Natural killer cell (primary cell): ENCODE results near the gene LHPP. TPM values are rescaled to one million over a fixed set of nuclear protein-coding genes. Genes with fewer than 3 reads are reported as not detected.

Experiments used
- ATAC-seq, 3 donors: fragments of 150-1000 bp in 2 of 3; fragments of 200-7000 bp in 1 of 3; cut with Tn5 transposase; 1 replicate in 1 of 3; 2 replicates in 2 of 3; pipeline ENCODE4 v1.10.0; 2021; ENCODE audit warnings: mild to moderate bottlenecking in 2 of 3, moderate library complexity in 2 of 3
- DNase-seq, 2 donors: peaks; one replicate each; pipeline versions ENCODE4 v3.0.0 to v3.0.0-alpha.2; 2013 to 2021; ENCODE audit warnings: mixed read lengths in 1 of 2
- H3K27ac ChIP-seq: one replicate; pipeline ENCODE4 v1.5.1; 2013; ENCODE audit warnings: mild to moderate bottlenecking, low read length
- H3K27me3 ChIP-seq: one replicate; pipeline ENCODE4 v1.6.1; 2013; ENCODE audit warnings: low read length; ENCODE audit not compliant: control insufficient read depth, insufficient read depth
- H3K36me3 ChIP-seq: one replicate; pipeline ENCODE4 v1.6.1; 2013; ENCODE audit warnings: low read length; ENCODE audit not compliant: control insufficient read depth, insufficient read depth
- H3K4me1 ChIP-seq: one replicate; pipeline ENCODE4 v1.6.1; 2013; ENCODE audit warnings: low read length; ENCODE audit not compliant: control insufficient read depth, insufficient read depth
- H3K4me3 ChIP-seq: one replicate; pipeline ENCODE4 v1.5.1; 2013; ENCODE audit warnings: low read length
- H3K9me3 ChIP-seq: one replicate; pipeline ENCODE4 v1.6.1; 2013; ENCODE audit warnings: low read length; ENCODE audit not compliant: control insufficient read depth, insufficient read depth
- H3K27ac Mint-ChIP-seq, 2 donors: one replicate each; pipeline ENCODE4 v1.8.0; 2022; ENCODE audit warnings: mild to moderate bottlenecking in 2 of 2, mixed read lengths in 2 of 2, moderate library complexity in 1 of 2
- H3K27me3 Mint-ChIP-seq, 2 donors: one replicate each; pipeline ENCODE4 v1.8.0; 2022; ENCODE audit warnings: low read depth in 2 of 2, mixed read lengths in 2 of 2
- H3K36me3 Mint-ChIP-seq: one replicate; pipeline ENCODE4 v1.8.0; 2022; ENCODE audit warnings: mixed read lengths
- H3K4me1 Mint-ChIP-seq, 2 donors: one replicate each; pipeline ENCODE4 v1.8.0; 2022; ENCODE audit warnings: mixed read lengths in 2 of 2
- H3K4me3 Mint-ChIP-seq: one replicate; pipeline ENCODE4 v1.8.0; 2022; ENCODE audit warnings: mild to moderate bottlenecking, moderate library complexity, mixed read lengths
- H3K9me3 Mint-ChIP-seq, 2 donors: one replicate each; pipeline ENCODE4 v1.8.0; 2022; ENCODE audit warnings: mixed read lengths in 2 of 2
- WGBS: methylation state at CpG from one replicate; pipeline ENCODE4 v1.1.7; 2013; ENCODE audit warnings: missing lambda C conversion rate; ENCODE audit not compliant: insufficient coverage; 5-methylcytosine and 5-hydroxymethylcytosine counted together
- intact Hi-C: fragments of 100-400 bp; cut with micrococcal nuclease; formaldehyde crosslinking; loops from one replicate; pipeline ENCODE4 v1.14.2; 2022
- total RNA-seq, 4 donors: library from RNA; stranded (reverse); fragments of 120-200 nt in 1 of 4; gene quantifications; one replicate each; pipeline versions ENCODE4 v1.2.3 to v1.2.4, GENCODE V29; 2013 to 2022
- TF ChIP-seq, protein P1 (sequence below): fragments of 200-600 bp; IDR thresholded peaks from one replicate; pipeline ENCODE4 v1.8.0; 2022; ENCODE audit warnings: antibody characterized with exemption

Gene LHPP
- total RNA-seq, 3 donors from 2014 or later (not counting 1 experiment from before 2014, with no cell fraction given): 12.3 to 19.3 (median 14.8) TPM

- no peak overlapping the region for H3K4me3 Mint-ChIP-seq
- ATAC-seq: no peak
- no peaks in the 10 kb centered on the region for H3K9me3 Mint-ChIP-seq
- intact Hi-C loops: no loop called here
- no peaks in the 10 kb centered on the region for H3K36me3 Mint-ChIP-seq
- Histone ChIP-seq H3K4me1 (peaks cover 31% of the 10 kb centered on the region), H3K4me3 (no peak overlapping the region), H3K27me3 (no peaks in the 10 kb centered on the region), H3K36me3 (no peaks in the 10 kb centered on the region), H3K9me3 (no peaks in the 10 kb centered on the region), H3K27ac (no peak overlapping the region)
- no peak overlapping the region for H3K27ac Mint-ChIP-seq
- WGBS: 84% methylated on average over 13 of the region's 13 CpGs
- TF ChIP-seq, protein P1, sequence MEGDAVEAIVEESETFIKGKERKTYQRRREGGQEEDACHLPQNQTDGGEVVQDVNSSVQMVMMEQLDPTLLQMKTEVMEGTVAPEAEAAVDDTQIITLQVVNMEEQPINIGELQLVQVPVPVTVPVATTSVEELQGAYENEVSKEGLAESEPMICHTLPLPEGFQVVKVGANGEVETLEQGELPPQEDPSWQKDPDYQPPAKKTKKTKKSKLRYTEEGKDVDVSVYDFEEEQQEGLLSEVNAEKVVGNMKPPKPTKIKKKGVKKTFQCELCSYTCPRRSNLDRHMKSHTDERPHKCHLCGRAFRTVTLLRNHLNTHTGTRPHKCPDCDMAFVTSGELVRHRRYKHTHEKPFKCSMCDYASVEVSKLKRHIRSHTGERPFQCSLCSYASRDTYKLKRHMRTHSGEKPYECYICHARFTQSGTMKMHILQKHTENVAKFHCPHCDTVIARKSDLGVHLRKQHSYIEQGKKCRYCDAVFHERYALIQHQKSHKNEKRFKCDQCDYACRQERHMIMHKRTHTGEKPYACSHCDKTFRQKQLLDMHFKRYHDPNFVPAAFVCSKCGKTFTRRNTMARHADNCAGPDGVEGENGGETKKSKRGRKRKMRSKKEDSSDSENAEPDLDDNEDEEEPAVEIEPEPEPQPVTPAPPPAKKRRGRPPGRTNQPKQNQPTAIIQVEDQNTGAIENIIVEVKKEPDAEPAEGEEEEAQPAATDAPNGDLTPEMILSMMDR: no peak
- no peaks in the 10 kb centered on the region for H3K27me3 Mint-ChIP-seq
- DNase-seq: no peak
- H3K4me1 Mint-ChIP-seq: peaks cover 0 to 10% of the 10 kb centered on the region in 2 donors
These were observed 81.5 kb downstream of the LHPP start for GRCh38 chr10:124543146-124543545.

DNA sequence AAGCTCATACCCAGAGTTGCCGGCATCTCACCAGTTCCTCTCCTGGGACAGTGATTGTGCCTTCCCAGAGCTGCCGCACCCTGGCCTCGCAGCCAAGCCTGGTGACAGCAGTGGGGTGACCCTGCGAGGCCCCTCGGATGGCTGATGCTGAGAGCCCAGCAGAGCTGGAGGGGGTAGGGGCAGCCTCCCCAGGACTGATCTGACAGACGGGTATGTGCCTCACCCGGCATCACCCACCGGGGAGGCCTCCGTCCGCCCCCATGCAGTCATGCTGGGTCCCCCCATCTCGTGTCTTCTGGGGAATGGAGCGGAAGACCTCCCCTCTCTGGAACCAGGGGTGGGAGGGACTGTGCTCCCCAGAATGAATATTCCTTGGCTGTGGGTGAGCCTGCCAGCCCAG lies 82.3 kb downstream of the LHPP start:
- H3K9me3 ChIP-seq: no peaks in the 10 kb centered on the region
- DNase-seq: no peak
- peaks cover 31% of the 10 kb centered on the region for H3K4me1 ChIP-seq
- Mint-ChIP-seq H3K4me3 (no peak overlapping the region), H3K36me3 (no peaks in the 10 kb centered on the region), H3K9me3 (no peaks in the 10 kb centered on the region), H3K27me3 (no peaks in the 10 kb centered on the region), H3K4me1 (peaks cover 0 to 10% of the 10 kb centered on the region in 2 donors), H3K27ac (no peak overlapping the region)
- intact Hi-C loops: no loop called here
- H3K4me3 ChIP-seq: no peak overlapping the region
- no peaks in the 10 kb centered on the region for H3K27me3 ChIP-seq
- no peaks in the 10 kb centered on the region for H3K36me3 ChIP-seq
- H3K27ac ChIP-seq: no peak overlapping the region
- WGBS: 90% methylated on average over 12 of the region's 12 CpGs
- no peak for ATAC-seq
- TF ChIP-seq, protein P1: no peak

DNA sequence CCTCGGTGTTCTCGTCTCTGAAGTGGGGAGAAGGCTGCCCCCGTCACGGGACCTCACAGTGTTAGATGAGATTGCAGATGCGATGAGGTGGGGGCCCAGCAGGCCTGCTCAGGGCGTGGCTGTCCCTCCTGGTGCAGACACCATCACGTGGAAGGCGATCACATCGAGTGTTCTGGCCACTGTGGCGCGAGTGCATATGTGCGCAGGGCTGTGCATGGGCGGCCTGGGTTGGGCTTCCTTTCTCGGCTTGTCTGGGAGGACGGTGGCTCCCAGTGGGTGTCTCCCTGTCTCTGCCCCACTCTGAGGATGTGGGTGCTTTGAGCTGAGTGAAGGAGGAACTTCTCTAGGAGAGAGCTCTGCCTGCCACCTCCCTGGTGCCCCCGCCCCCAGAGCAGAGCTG lies 83.1 kb downstream of the LHPP start:
- Mint-ChIP-seq H3K4me3 (no peak overlapping the region), H3K27ac (no peak overlapping the region), H3K4me1 (peaks cover 0 to 10% of the 10 kb centered on the region in 2 donors), H3K36me3 (no peaks in the 10 kb centered on the region), H3K27me3 (no peaks in the 10 kb centered on the region), H3K9me3 (no peaks in the 10 kb centered on the region)
- H3K36me3 ChIP-seq: no peaks in the 10 kb centered on the region
- intact Hi-C loops: no loop called here
- WGBS: 56% methylated on average over 16 of the region's 16 CpGs
- no peak overlapping the region for H3K4me3 ChIP-seq
- H3K4me1 ChIP-seq: peaks cover 30% of the 10 kb centered on the region
- DNase-seq (no peak), ATAC-seq (no peak)
- peak overlapping the region; percentile 8 for H3K27ac ChIP-seq
- no peaks in the 10 kb centered on the region for H3K27me3 ChIP-seq
- H3K9me3 ChIP-seq: no peaks in the 10 kb centered on the region
- TF ChIP-seq, protein P1: no peak

GRCh38 chr10:124545351-124546054 lies 83.9 kb downstream of the LHPP start:
- intact Hi-C loops: no loop called here
- peaks cover 22% of the 10 kb centered on the region for H3K4me1 ChIP-seq
- ATAC-seq: peak in 2 of 3 donors; percentile 34 to 45

More at GRCh38 chr10:124545351-124546054, 83.9 kb downstream of the LHPP start:
- no peaks in the 10 kb centered on the region for H3K9me3 ChIP-seq
- Mint-ChIP-seq H3K27ac (no peak overlapping the region), H3K36me3 (no peaks in the 10 kb centered on the region), H3K27me3 (no peaks in the 10 kb centered on the region), H3K4me3 (peak overlapping the region; percentile 42), H3K9me3 (no peaks in the 10 kb centered on the region), H3K4me1 (peaks cover 0 to 10% of the 10 kb centered on the region in 2 donors)
- no peaks in the 10 kb centered on the region for H3K27me3 ChIP-seq
- peak in 1 of 2 donors; percentile 20 for DNase-seq
- no peaks in the 10 kb centered on the region for H3K36me3 ChIP-seq
- 25% methylated on average over 20 of the region's 23 CpGs for WGBS
- H3K27ac ChIP-seq: no peak overlapping the region
- H3K4me3 ChIP-seq: no peak overlapping the region
- TF ChIP-seq, protein P1: no peak
